HepG2 (cell line): Measurements from ENCODE around the gene BCL7A. TPM values are rescaled to one million over a fixed set of nuclear protein-coding genes. Genes with fewer than 3 reads are reported as not detected.

Experiments
- XRCC5 ChIP-seq: fragments of 200-400 bp; formaldehyde crosslinking; optimal IDR thresholded peaks from 2 replicates; pipeline ENCODE3; 2017; ENCODE audit warnings: mild to moderate bottlenecking, low read length
- ZNF558 ChIP-seq: sonication (generic); formaldehyde crosslinking; IDR thresholded peaks from 2 replicates; pipeline ENCODE4 v1.9.0; 2022; ENCODE audit warnings: mild to moderate bottlenecking, missing genetic modification reagents, borderline replicate concordance
- polyA plus RNA-seq, 8 experiments: library from polyadenylated mRNA; depleted of rRNA in 3 of 8; stranded (reverse) in 7 of 8; unstranded in 1 of 8; fragments of >200 nt; fragmentation: Illumina TruSeq in 4 of 8; extraction: Trizol in 4 of 8; gene quantifications; 2 replicates each; pipeline versions ENCODE4 v1.2.1 to v1.2.3, GENCODE V29; 2011 to 2016; ENCODE audit warnings: low read depth in 4 of 8, missing spikeins in 1 of 8, mixed read lengths in 1 of 8; ENCODE audit not compliant: insufficient read depth in 1 of 8
- total RNA-seq, 5 experiments: library from RNA; depleted of rRNA; stranded (reverse); fragments of >200 nt; fragmentation: Illumina TruSeq; extraction: Trizol; gene quantifications; 2 replicates each; pipeline ENCODE4 v1.2.3, GENCODE V29; 2016; ENCODE audit warnings: low read depth in 1 of 5
- TF ChIP-seq, protein P1 (sequence below): sonication (generic); formaldehyde crosslinking; conservative IDR thresholded peaks from 2 replicates; pipeline ENCODE4 v1.5.0; 2020; ENCODE audit warnings: missing genetic modification reagents
- TF ChIP-seq, protein P2 (sequence below): IDR thresholded peaks from 2 replicates; pipeline ENCODE4 v1.6.1; 2016; ENCODE audit warnings: missing genetic modification reagents, missing compliant biosample characterization
- TF ChIP-seq, protein P3 (sequence below): sonication (generic); formaldehyde crosslinking; IDR thresholded peaks from 2 replicates; pipeline ENCODE4 v1.4.0; 2020; ENCODE audit warnings: missing genetic modification reagents
- TF ChIP-seq, protein P4 (sequence below): sonication (generic); formaldehyde crosslinking; IDR thresholded peaks from 2 replicates; pipeline ENCODE4 v1.4.0; 2020; ENCODE audit warnings: missing genetic modification reagents

Gene BCL7A
- total and polyA plus RNA-seq, 2 of the 13 experiments (the other 11 are each of a cell fraction or from before 2014, with no cell fraction given), result 4.1 to 6.2 TPM

DNA sequence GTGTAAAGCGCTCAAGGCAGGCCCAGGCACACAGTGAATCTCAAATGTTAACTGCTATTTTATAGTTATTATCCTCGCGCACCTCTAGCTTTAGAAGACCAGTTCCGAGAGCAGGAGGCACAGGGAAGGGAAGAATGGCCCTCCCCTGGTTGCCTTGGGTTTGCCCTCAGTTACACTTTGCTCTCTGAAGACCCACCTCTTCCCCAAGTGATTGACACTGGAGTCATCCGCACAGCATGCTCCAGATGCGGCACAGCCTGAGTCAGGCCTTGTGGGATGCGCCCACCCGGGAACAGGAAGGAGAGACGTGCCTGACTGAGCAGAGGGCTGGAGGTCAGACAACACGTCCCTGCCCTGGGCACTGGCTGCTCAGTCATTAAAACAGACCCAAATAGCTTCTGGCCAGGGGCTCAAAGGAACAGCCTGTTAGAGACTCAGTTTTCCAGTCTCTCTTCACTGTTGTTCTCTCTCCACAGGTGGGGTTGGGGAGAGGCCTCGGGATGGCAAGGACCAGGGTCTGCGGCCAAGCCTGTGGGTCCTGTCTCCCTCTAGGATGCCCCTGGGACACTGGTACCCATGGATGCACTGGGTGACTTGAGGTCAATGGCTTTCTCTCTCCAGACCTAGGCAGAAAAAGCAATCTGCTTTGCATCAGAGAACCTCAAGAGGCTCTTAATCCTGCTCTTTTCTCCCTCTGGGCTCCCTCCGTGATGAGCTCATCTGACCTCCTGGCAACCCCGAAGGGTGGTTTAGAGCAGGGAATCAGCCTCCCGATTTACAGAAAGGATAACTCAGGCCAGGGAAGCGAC lies 43.3 kb downstream of the BCL7A start (continued):
- TF ChIP-seq, protein P1, sequence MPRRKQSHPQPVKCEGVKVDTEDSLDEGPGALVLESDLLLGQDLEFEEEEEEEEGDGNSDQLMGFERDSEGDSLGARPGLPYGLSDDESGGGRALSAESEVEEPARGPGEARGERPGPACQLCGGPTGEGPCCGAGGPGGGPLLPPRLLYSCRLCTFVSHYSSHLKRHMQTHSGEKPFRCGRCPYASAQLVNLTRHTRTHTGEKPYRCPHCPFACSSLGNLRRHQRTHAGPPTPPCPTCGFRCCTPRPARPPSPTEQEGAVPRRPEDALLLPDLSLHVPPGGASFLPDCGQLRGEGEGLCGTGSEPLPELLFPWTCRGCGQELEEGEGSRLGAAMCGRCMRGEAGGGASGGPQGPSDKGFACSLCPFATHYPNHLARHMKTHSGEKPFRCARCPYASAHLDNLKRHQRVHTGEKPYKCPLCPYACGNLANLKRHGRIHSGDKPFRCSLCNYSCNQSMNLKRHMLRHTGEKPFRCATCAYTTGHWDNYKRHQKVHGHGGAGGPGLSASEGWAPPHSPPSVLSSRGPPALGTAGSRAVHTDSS, result no peak
- TF ChIP-seq XRCC5 (no peak), ZNF558 (CRISPR knock-in tag) (no peak)
- TF ChIP-seq, protein P2, sequence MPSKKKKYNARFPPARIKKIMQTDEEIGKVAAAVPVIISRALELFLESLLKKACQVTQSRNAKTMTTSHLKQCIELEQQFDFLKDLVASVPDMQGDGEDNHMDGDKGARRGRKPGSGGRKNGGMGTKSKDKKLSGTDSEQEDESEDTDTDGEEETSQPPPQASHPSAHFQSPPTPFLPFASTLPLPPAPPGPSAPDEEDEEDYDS, result peak; percentile 44; the same call in 1 of the 2 replicates
- TF ChIP-seq, protein P3, sequence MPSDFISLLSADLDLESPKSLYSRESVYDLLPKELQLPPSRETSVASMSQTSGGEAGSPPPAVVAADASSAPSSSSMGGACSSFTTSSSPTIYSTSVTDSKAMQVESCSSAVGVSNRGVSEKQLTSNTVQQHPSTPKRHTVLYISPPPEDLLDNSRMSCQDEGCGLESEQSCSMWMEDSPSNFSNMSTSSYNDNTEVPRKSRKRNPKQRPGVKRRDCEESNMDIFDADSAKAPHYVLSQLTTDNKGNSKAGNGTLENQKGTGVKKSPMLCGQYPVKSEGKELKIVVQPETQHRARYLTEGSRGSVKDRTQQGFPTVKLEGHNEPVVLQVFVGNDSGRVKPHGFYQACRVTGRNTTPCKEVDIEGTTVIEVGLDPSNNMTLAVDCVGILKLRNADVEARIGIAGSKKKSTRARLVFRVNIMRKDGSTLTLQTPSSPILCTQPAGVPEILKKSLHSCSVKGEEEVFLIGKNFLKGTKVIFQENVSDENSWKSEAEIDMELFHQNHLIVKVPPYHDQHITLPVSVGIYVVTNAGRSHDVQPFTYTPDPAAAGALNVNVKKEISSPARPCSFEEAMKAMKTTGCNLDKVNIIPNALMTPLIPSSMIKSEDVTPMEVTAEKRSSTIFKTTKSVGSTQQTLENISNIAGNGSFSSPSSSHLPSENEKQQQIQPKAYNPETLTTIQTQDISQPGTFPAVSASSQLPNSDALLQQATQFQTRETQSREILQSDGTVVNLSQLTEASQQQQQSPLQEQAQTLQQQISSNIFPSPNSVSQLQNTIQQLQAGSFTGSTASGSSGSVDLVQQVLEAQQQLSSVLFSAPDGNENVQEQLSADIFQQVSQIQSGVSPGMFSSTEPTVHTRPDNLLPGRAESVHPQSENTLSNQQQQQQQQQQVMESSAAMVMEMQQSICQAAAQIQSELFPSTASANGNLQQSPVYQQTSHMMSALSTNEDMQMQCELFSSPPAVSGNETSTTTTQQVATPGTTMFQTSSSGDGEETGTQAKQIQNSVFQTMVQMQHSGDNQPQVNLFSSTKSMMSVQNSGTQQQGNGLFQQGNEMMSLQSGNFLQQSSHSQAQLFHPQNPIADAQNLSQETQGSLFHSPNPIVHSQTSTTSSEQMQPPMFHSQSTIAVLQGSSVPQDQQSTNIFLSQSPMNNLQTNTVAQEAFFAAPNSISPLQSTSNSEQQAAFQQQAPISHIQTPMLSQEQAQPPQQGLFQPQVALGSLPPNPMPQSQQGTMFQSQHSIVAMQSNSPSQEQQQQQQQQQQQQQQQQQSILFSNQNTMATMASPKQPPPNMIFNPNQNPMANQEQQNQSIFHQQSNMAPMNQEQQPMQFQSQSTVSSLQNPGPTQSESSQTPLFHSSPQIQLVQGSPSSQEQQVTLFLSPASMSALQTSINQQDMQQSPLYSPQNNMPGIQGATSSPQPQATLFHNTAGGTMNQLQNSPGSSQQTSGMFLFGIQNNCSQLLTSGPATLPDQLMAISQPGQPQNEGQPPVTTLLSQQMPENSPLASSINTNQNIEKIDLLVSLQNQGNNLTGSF (CRISPR knock-in tag), result no peak
- TF ChIP-seq, protein P4, sequence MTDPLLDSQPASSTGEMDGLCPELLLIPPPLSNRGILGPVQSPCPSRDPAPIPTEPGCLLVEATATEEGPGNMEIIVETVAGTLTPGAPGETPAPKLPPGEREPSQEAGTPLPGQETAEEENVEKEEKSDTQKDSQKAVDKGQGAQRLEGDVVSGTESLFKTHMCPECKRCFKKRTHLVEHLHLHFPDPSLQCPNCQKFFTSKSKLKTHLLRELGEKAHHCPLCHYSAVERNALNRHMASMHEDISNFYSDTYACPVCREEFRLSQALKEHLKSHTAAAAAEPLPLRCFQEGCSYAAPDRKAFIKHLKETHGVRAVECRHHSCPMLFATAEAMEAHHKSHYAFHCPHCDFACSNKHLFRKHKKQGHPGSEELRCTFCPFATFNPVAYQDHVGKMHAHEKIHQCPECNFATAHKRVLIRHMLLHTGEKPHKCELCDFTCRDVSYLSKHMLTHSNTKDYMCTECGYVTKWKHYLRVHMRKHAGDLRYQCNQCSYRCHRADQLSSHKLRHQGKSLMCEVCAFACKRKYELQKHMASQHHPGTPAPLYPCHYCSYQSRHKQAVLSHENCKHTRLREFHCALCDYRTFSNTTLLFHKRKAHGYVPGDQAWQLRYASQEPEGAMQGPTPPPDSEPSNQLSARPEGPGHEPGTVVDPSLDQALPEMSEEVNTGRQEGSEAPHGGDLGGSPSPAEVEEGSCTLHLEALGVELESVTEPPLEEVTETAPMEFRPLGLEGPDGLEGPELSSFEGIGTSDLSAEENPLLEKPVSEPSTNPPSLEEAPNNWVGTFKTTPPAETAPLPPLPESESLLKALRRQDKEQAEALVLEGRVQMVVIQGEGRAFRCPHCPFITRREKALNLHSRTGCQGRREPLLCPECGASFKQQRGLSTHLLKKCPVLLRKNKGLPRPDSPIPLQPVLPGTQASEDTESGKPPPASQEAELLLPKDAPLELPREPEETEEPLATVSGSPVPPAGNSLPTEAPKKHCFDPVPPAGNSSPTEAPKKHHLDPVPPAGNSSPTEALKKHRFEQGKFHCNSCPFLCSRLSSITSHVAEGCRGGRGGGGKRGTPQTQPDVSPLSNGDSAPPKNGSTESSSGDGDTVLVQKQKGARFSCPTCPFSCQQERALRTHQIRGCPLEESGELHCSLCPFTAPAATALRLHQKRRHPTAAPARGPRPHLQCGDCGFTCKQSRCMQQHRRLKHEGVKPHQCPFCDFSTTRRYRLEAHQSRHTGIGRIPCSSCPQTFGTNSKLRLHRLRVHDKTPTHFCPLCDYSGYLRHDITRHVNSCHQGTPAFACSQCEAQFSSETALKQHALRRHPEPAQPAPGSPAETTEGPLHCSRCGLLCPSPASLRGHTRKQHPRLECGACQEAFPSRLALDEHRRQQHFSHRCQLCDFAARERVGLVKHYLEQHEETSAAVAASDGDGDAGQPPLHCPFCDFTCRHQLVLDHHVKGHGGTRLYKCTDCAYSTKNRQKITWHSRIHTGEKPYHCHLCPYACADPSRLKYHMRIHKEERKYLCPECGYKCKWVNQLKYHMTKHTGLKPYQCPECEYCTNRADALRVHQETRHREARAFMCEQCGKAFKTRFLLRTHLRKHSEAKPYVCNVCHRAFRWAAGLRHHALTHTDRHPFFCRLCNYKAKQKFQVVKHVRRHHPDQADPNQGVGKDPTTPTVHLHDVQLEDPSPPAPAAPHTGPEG, result no peak
